Vagina (tissue), 2 donors: ENCODE results near the gene EFCAB9.

Experiments
- POLR2A ChIP-seq, 2 donors: fragments of 450-650 bp; IDR thresholded peaks; one replicate each; pipeline ENCODE4 v1.6.1; 2017; ENCODE audit warnings: antibody characterized with exemption in 2 of 2, mild to moderate bottlenecking in 2 of 2, moderate library complexity in 2 of 2
- POLR2AphosphoS5 ChIP-seq, 2 donors: sonication (generic); formaldehyde crosslinking; IDR thresholded peaks; one replicate each; pipeline ENCODE4 v1.9.0; 2017; ENCODE audit warnings: antibody characterized with exemption in 2 of 2, mild to moderate bottlenecking in 2 of 2, low read depth in 1 of 2; ENCODE audit not compliant: insufficient read depth in 1 of 2
- TF ChIP-seq, protein P1 (sequence below), 3 experiments: fragments of 450-650 bp in 2 of 3; fragments of 200-600 bp in 1 of 3; sonication (generic) in 1 of 3; IDR thresholded peaks; one replicate each; pipeline ENCODE4 v1.5.1; 2017 to 2019; ENCODE audit warnings: antibody characterized with exemption in 3 of 3, mild to moderate bottlenecking in 2 of 3, moderate library complexity in 2 of 3

DNA sequence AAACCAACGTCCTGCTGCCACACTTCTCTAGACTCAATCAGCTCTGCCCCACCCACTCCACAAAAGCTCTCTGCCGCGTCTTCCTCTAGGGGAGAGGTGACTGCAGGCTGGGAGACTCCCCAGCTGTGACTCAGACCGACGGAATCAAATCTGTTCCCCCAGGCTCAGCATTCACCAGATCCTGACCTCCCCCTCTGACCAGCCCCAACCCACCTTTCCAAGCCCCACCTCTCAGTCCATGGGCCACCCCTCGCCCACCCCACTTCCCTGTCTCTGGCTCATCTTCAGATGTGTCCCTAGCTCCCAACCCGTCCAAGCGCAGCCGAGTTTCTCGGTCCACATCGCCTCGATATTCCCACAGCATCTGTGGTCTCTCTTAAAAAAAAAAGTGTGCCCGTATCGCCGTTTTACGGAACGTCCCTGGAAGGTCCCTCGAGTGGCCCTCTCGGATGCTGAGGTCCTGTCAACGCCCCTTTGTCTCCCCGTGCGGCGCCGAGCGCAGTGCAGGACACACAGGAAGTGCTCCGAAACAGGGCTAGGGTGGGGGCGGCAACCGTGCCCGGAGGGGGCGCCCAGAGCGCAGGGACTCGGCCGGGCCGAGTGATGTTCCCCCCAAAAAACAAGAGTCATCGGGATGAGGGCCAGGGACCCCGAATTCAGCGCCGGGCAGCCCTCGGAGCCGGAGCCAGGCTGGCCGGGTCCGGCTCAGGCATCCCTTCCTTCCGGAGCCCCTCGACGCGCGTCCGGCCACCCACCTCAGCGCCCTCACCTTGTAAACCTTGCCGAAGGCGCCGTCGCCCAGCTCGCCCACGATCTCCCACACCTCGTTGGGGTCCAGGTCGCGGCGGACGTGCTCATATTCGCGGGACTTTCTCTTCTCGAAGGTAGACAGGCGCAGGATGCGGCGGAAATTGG lies 6.6 kb upstream of the EFCAB9 start:
- TF ChIP-seq POLR2AphosphoS5 (IDR thresholded peaks at IDR 0.05; ENCODE audit: insufficient read depth in 1 of 2, low read depth in 1 of 2) (peak in 1 of 2 donors; percentile 59), POLR2A (IDR thresholded peaks at IDR 0.05) (peak in 1 of 2 donors; percentile 13)
- TF ChIP-seq, protein P1, sequence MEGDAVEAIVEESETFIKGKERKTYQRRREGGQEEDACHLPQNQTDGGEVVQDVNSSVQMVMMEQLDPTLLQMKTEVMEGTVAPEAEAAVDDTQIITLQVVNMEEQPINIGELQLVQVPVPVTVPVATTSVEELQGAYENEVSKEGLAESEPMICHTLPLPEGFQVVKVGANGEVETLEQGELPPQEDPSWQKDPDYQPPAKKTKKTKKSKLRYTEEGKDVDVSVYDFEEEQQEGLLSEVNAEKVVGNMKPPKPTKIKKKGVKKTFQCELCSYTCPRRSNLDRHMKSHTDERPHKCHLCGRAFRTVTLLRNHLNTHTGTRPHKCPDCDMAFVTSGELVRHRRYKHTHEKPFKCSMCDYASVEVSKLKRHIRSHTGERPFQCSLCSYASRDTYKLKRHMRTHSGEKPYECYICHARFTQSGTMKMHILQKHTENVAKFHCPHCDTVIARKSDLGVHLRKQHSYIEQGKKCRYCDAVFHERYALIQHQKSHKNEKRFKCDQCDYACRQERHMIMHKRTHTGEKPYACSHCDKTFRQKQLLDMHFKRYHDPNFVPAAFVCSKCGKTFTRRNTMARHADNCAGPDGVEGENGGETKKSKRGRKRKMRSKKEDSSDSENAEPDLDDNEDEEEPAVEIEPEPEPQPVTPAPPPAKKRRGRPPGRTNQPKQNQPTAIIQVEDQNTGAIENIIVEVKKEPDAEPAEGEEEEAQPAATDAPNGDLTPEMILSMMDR (IDR thresholded peaks at IDR 0.05): no peak
